ENCODE measurements around the gene MGRN1.

Gene MGRN1

DNA sequence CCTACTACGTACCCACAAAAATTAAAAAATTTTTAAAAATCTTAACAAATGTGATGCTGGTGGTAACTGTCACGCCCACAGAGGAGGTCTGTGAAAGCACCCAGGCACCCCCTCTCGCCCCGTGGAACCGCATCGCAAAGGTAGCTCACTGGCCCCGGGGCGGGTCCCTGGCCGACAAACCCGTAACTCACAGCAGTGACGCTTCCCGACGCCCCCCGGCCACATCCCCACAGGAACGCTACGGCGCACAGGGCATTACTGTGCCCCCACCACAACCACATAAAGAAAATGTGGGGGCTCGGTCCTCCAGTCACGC lies 109.1 kb downstream of the MGRN1 start:
- Histone ChIP-seq H3K4me1 (ENCODE audit: control insufficient read depth, insufficient read depth, low read depth, low read length) (peaks cover 4% of the 10 kb centered on the region), H4K91ac (ENCODE audit: low read length) (peak overlapping the region; percentile 71), H3K9me3 (ENCODE audit: control insufficient read depth, low read length) (no peaks in the 10 kb centered on the region), H3K27me3 (ENCODE audit: control insufficient read depth in 1 of 2, insufficient read depth in 1 of 2, low read length in 2 of 2) (peaks cover 3% of the 10 kb centered on the region in 2 experiments), H2BK5ac (ENCODE audit: low read depth, low read length, poor library complexity, severe bottlenecking) (peak overlapping the region; percentile 47), H3K18ac (ENCODE audit: low read depth in 1 of 2, low read length in 2 of 2) (peak overlapping the region; percentile 64 to 75), H3K36me3 (ENCODE audit: control insufficient read depth in 1 of 2, insufficient read depth in 2 of 2, low read depth in 1 of 2, low read length in 2 of 2) (peaks cover 20 to 21% of the 10 kb centered on the region in 2 experiments), H3K27ac (ENCODE audit: low read length, poor library complexity, severe bottlenecking) (peak overlapping the region; percentile 23), H3K79me1 (replicated peaks; ENCODE audit: low read length, poor library complexity, severe bottlenecking) (peaks cover 27% of the 10 kb centered on the region), H4K8ac (ENCODE audit: low read length) (peak overlapping the region; percentile 86), H2BK15ac (ENCODE audit: low read depth, poor library complexity, severe bottlenecking) (peak overlapping the region; percentile 91), H3K4ac (ENCODE audit: low read depth in 1 of 2, low read length in 2 of 2) (peak overlapping the region; percentile 79 to 85), H3K4me2 (ENCODE audit: low read length, poor library complexity, severe bottlenecking) (peak overlapping the region; percentile 85), H3K23ac (ENCODE audit: low read length in 2 of 2) (peak overlapping the region in 1 of 2 experiments; percentile 79), H2BK120ac (ENCODE audit: low read depth, low read length) (no peak overlapping the region), H2AK5ac (ENCODE audit: low read length, severe bottlenecking) (no peak overlapping the region), H3K4me3 (ENCODE audit: insufficient read depth in 1 of 2, low read depth in 1 of 2, low read length in 2 of 2) (peak overlapping the region; percentile 97 to 98), H3K9ac (ENCODE audit: low read length) (peak overlapping the region; percentile 94), H3K14ac (ENCODE audit: low read length in 2 of 2) (peak overlapping the region in 1 of 2 experiments; percentile 88), H2BK12ac (ENCODE audit: low read length in 2 of 2) (peak overlapping the region; percentile 19 to 23), H2AFZ (ENCODE audit: low read depth, low read length) (peak overlapping the region; percentile 95)
- DNase-seq, result no peak
- 1% methylated on average over 18 of the region's 19 CpGs for WGBS

- Histone ChIP-seq H2AFZ (ENCODE audit: low read depth, low read length) (peak within 1 kb of the TSS; percentile 95), H2BK120ac (ENCODE audit: low read depth, low read length) (peak within 1 kb of the TSS; percentile 30), H3K79me1 (replicated peaks; ENCODE audit: low read length, poor library complexity, severe bottlenecking) (peaks cover 23% of the 10 kb centered on the region), H3K23ac (ENCODE audit: low read length in 2 of 2) (peak within 1 kb of the TSS in 1 of 2 experiments; percentile 79), H3K4ac (ENCODE audit: low read depth in 1 of 2, low read length in 2 of 2) (peak within 1 kb of the TSS; percentile 79 to 85), H2BK5ac (ENCODE audit: low read depth, low read length, poor library complexity, severe bottlenecking) (peak within 1 kb of the TSS; percentile 66), H3K4me1 (ENCODE audit: control insufficient read depth, insufficient read depth, low read depth, low read length) (peaks cover 4% of the 10 kb centered on the region), H2BK12ac (ENCODE audit: low read length in 2 of 2) (peak within 1 kb of the TSS; percentile 19 to 23), H3K4me3 (ENCODE audit: insufficient read depth in 1 of 2, low read depth in 1 of 2, low read length in 2 of 2) (peak within 1 kb of the TSS; percentile 97 to 98), H3K4me2 (ENCODE audit: low read length, poor library complexity, severe bottlenecking) (peak within 1 kb of the TSS; percentile 98), H3K9ac (ENCODE audit: low read length) (peak within 1 kb of the TSS; percentile 94), H3K14ac (ENCODE audit: low read length in 2 of 2) (peak within 1 kb of the TSS in 1 of 2 experiments; percentile 88), H3K18ac (ENCODE audit: low read depth in 1 of 2, low read length in 2 of 2) (peak within 1 kb of the TSS; percentile 75 to 90), H4K91ac (ENCODE audit: low read length) (peak within 1 kb of the TSS; percentile 71), H2BK15ac (ENCODE audit: low read depth, poor library complexity, severe bottlenecking) (peak within 1 kb of the TSS; percentile 91), H3K36me3 (ENCODE audit: control insufficient read depth in 1 of 2, insufficient read depth in 2 of 2, low read depth in 1 of 2, low read length in 2 of 2) (peaks cover 16% of the 10 kb centered on the region in 2 experiments), H3K27ac (ENCODE audit: low read length, poor library complexity, severe bottlenecking) (peak within 1 kb of the TSS; percentile 82), H3K27me3 (ENCODE audit: control insufficient read depth in 1 of 2, insufficient read depth in 1 of 2, low read length in 2 of 2) (peaks cover 3% of the 10 kb centered on the region in 2 experiments), H3K9me3 (ENCODE audit: control insufficient read depth, low read length) (no peaks in the 10 kb centered on the region), H4K8ac (ENCODE audit: low read length) (peak within 1 kb of the TSS; percentile 86), H2AK5ac (ENCODE audit: low read length, severe bottlenecking) (no peak within 1 kb of the TSS)
- under 1% methylated on average over 66 of the region's 70 CpGs for WGBS
- DNase-seq, result peak; percentile 99
Measured at GRCh38 chr16:4734063-4734729, 109.6 kb downstream of the MGRN1 start, which contains the start of the genes ANKS3 and DNAAF8. ANKS3 (minus strand) TSS chr16:4734271; CDS start chr16:4730149, 4,122 bp downstream. DNAAF8 (plus strand) TSS chr16:4734537; CDS start chr16:4736515, 1,978 bp downstream.

GRCh38 chr16:4734730-4735535 lies 110.3 kb downstream of the MGRN1 start:
- Histone ChIP-seq H3K27me3 (ENCODE audit: control insufficient read depth in 1 of 2, insufficient read depth in 1 of 2, low read length in 2 of 2) (peaks cover 3% of the 10 kb centered on the region in 2 experiments), H4K8ac (ENCODE audit: low read length) (peak overlapping the region; percentile 67), H3K4me2 (ENCODE audit: low read length, poor library complexity, severe bottlenecking) (peak overlapping the region; percentile 98), H2AK5ac (ENCODE audit: low read length, severe bottlenecking) (no peak overlapping the region), H3K23ac (ENCODE audit: low read length in 2 of 2) (no peak overlapping the region), H2AFZ (ENCODE audit: low read depth, low read length) (peak overlapping the region; percentile 91), H2BK15ac (ENCODE audit: low read depth, poor library complexity, severe bottlenecking) (no peak overlapping the region), H2BK120ac (ENCODE audit: low read depth, low read length) (peak overlapping the region; percentile 30), H3K27ac (ENCODE audit: low read length, poor library complexity, severe bottlenecking) (peak overlapping the region; percentile 82), H3K14ac (ENCODE audit: low read length in 2 of 2) (no peak overlapping the region), H3K18ac (ENCODE audit: low read depth in 1 of 2, low read length in 2 of 2) (peak overlapping the region; percentile 75 to 90), H3K4me3 (ENCODE audit: insufficient read depth in 1 of 2, low read depth in 1 of 2, low read length in 2 of 2) (peak overlapping the region; percentile 97 to 98), H2BK12ac (ENCODE audit: low read length in 2 of 2) (no peak overlapping the region), H3K9me3 (ENCODE audit: control insufficient read depth, low read length) (no peaks in the 10 kb centered on the region), H3K79me1 (replicated peaks; ENCODE audit: low read length, poor library complexity, severe bottlenecking) (peaks cover 20% of the 10 kb centered on the region), H3K36me3 (ENCODE audit: control insufficient read depth in 1 of 2, insufficient read depth in 2 of 2, low read depth in 1 of 2, low read length in 2 of 2) (peaks cover 9 to 10% of the 10 kb centered on the region in 2 experiments), H3K9ac (ENCODE audit: low read length) (peak overlapping the region; percentile 94), H3K4me1 (ENCODE audit: control insufficient read depth, insufficient read depth, low read depth, low read length) (peaks cover 4% of the 10 kb centered on the region), H4K91ac (ENCODE audit: low read length) (peak overlapping the region; percentile 47), H3K4ac (ENCODE audit: low read depth in 1 of 2, low read length in 2 of 2) (peak overlapping the region; percentile 3 to 39), H2BK5ac (ENCODE audit: low read depth, low read length, poor library complexity, severe bottlenecking) (peak overlapping the region; percentile 66)
- DNase-seq, result peak; percentile 85
- WGBS, result 17% methylated on average over 36 of the region's 38 CpGs

DNA sequence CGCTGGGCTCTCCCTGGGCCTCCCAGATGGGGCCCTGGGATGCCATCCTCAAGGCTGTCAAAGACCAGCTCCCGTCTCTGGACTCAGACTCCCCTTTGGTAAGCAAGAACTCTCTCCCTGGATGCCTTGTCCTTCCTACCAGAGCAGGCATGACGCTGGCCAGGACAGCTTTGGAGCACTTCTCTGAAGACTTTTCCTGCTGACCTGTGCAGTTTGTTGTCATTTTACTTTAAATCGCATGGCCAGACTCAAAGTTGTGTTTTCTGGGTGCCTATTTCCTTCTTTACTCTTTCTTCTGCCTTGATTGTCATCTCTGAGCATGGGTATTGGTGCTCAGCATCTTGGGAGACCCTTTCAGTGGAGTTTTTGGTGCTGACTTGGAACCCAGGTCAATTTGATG lies 111.9 kb downstream of the MGRN1 start:
- Histone ChIP-seq H2AK5ac (ENCODE audit: low read length, severe bottlenecking) (no peak overlapping the region), H3K14ac (ENCODE audit: low read length in 2 of 2) (no peak overlapping the region), H2BK15ac (ENCODE audit: low read depth, poor library complexity, severe bottlenecking) (no peak overlapping the region), H2BK5ac (ENCODE audit: low read depth, low read length, poor library complexity, severe bottlenecking) (no peak overlapping the region), H3K4me3 (ENCODE audit: insufficient read depth in 1 of 2, low read depth in 1 of 2, low read length in 2 of 2) (no peak overlapping the region), H2BK120ac (ENCODE audit: low read depth, low read length) (no peak overlapping the region), H3K18ac (ENCODE audit: low read depth in 1 of 2, low read length in 2 of 2) (no peak overlapping the region), H3K79me1 (replicated peaks; ENCODE audit: low read length, poor library complexity, severe bottlenecking) (peaks cover 8% of the 10 kb centered on the region), H2BK12ac (ENCODE audit: low read length in 2 of 2) (no peak overlapping the region), H2AFZ (ENCODE audit: low read depth, low read length) (no peak overlapping the region), H3K27me3 (ENCODE audit: control insufficient read depth in 1 of 2, insufficient read depth in 1 of 2, low read length in 2 of 2) (peaks cover 3% of the 10 kb centered on the region in 2 experiments), H3K4me1 (ENCODE audit: control insufficient read depth, insufficient read depth, low read depth, low read length) (peaks cover 4% of the 10 kb centered on the region), H4K91ac (ENCODE audit: low read length) (no peak overlapping the region), H3K9me3 (ENCODE audit: control insufficient read depth, low read length) (no peaks in the 10 kb centered on the region), H3K23ac (ENCODE audit: low read length in 2 of 2) (no peak overlapping the region), H3K27ac (ENCODE audit: low read length, poor library complexity, severe bottlenecking) (no peak overlapping the region), H3K9ac (ENCODE audit: low read length) (no peak overlapping the region), H4K8ac (ENCODE audit: low read length) (no peak overlapping the region), H3K36me3 (ENCODE audit: control insufficient read depth in 1 of 2, insufficient read depth in 2 of 2, low read depth in 1 of 2, low read length in 2 of 2) (peaks cover 0 to 3% of the 10 kb centered on the region in 2 experiments), H3K4ac (ENCODE audit: low read depth in 1 of 2, low read length in 2 of 2) (no peak overlapping the region), H3K4me2 (ENCODE audit: low read length, poor library complexity, severe bottlenecking) (no peak overlapping the region)
- WGBS, result 51% methylated on average over 4 of the region's 4 CpGs
- no peak for DNase-seq

All from mesenchymal stem cell (in vitro differentiated cells and primary cell).